Aorta (tissue), 4 donors: Measurements from ENCODE around the gene CLEC4G. TPM values are rescaled to one million over a fixed set of nuclear protein-coding genes. Genes with fewer than 3 reads are reported as not detected.

Experiments used
- polyA plus RNA-seq, 2 donors: library from polyadenylated mRNA; stranded (reverse); fragments of 200-250 nt; gene quantifications; one replicate each; pipeline ENCODE4 v1.2.3, GENCODE V29; 2013
- total RNA-seq, 2 donors: library from RNA; stranded (reverse); fragmentation: NEBNext Ultra II Directional; extraction: Animal tissue kit (Norgen Biotek cat#: 25700); gene quantifications; one replicate each; pipeline ENCODE4 v1.2.1, GENCODE V29; 2021
- donor health status: healthy with polysubstance abuse.
- donor health status: Bipolar disorder and iron deficiency.
- donor health status: DM: no; HTN: no; CAD: no.
- donor health status: DM: yes; HTN: yes; CAD: no.

Gene CLEC4G
- total and polyA plus RNA-seq, 4 donors, result 2.3 to 26.8 (median 2.8) TPM; not detected in 1

Other genes with a start within 250 kb of the CLEC4G start
- gene PEX11G, start 243.1 kb downstream of the CLEC4G start, total RNA-seq, result 1 to 10 TPM; 1.9 TPM
- gene PEX11G, start 243.1 kb downstream of the CLEC4G start, polyA plus RNA-seq, result 1 to 10 TPM; 4.0 to 5.3 TPM
- gene ZNF358, start 216.0 kb downstream of the CLEC4G start, total RNA-seq, result 10 to 100 TPM; 52.0 to 61.1 TPM
- 100 to 1,000 TPM in 1 of 2 donors, 10 to 100 TPM in 1; 49.1 to 119 TPM for gene ZNF358, start 216.0 kb downstream of the CLEC4G start, polyA plus RNA-seq
- gene MCOLN1, start 209.5 kb downstream of the CLEC4G start, total RNA-seq, result 10 to 100 TPM; 21.2 to 36.0 TPM
- gene MCOLN1, start 209.5 kb downstream of the CLEC4G start, polyA plus RNA-seq, result 10 to 100 TPM; 14.5 to 34.6 TPM
- 100 to 1,000 TPM in 1 of 2 donors, 10 to 100 TPM in 1; 90.3 to 136 TPM for gene PNPLA6, start 196.4 kb downstream of the CLEC4G start, total RNA-seq
- 10 to 100 TPM; 25.0 to 92.3 TPM for gene PNPLA6, start 196.4 kb downstream of the CLEC4G start, polyA plus RNA-seq
- gene CAMSAP3, start 136.2 kb downstream of the CLEC4G start, total RNA-seq, result not detected
- gene CAMSAP3, start 136.2 kb downstream of the CLEC4G start, polyA plus RNA-seq, result 1 to 10 TPM in 1 of 2 donors, under 1 TPM in 1; 0.05 to 5.0 TPM
- gene XAB2, start 102.6 kb downstream of the CLEC4G start, total RNA-seq, result 10 to 100 TPM; 25.4 to 34.1 TPM
- gene XAB2, start 102.6 kb downstream of the CLEC4G start, polyA plus RNA-seq, result 10 to 100 TPM; 17.0 to 93.8 TPM
- gene PET100, start 102.3 kb downstream of the CLEC4G start, total RNA-seq, result 10 to 100 TPM; 81.2 to 95.7 TPM
- 10 to 100 TPM; 67.6 to 96.4 TPM for gene PET100, start 102.3 kb downstream of the CLEC4G start, polyA plus RNA-seq
- not detected for gene PCP2, start 98.4 kb downstream of the CLEC4G start, total RNA-seq
- not detected for gene PCP2, start 98.4 kb downstream of the CLEC4G start, polyA plus RNA-seq
- gene STXBP2, start 95.0 kb downstream of the CLEC4G start, total RNA-seq, result 10 to 100 TPM; 30.3 to 35.4 TPM
- gene STXBP2, start 95.0 kb downstream of the CLEC4G start, polyA plus RNA-seq, result 10 to 100 TPM; 11.4 to 27.4 TPM
- not detected for gene RETN, start 63.1 kb downstream of the CLEC4G start, total RNA-seq
- 1 to 10 TPM in 1 of 2 donors, not detected in 1; 2.6 TPM for gene RETN, start 63.1 kb downstream of the CLEC4G start, polyA plus RNA-seq
- gene MCEMP1, start 55.0 kb downstream of the CLEC4G start, total RNA-seq, result 1 to 10 TPM in 1 of 2 donors, under 1 TPM in 1; 0.63 to 4.3 TPM
- 1 to 10 TPM in 1 of 2 donors, under 1 TPM in 1; 0.10 to 8.3 TPM for gene MCEMP1, start 55.0 kb downstream of the CLEC4G start, polyA plus RNA-seq
- 10 to 100 TPM; 54.0 to 60.1 TPM for gene TRAPPC5, start 51.3 kb downstream of the CLEC4G start, total RNA-seq
- gene TRAPPC5, start 51.3 kb downstream of the CLEC4G start, polyA plus RNA-seq, result 10 to 100 TPM; 26.8 to 79.6 TPM
- 1 to 10 TPM in 1 of 2 donors, under 1 TPM in 1; 0.36 to 2.9 TPM for gene FCER2, start 30.0 kb downstream of the CLEC4G start, total RNA-seq
- not detected for gene FCER2, start 30.0 kb downstream of the CLEC4G start, polyA plus RNA-seq
- gene CD209, start 15.4 kb upstream of the CLEC4G start, total RNA-seq, result 10 to 100 TPM; 19.2 to 63.9 TPM
- 1 to 10 TPM; 1.0 to 3.1 TPM for gene CD209, start 15.4 kb upstream of the CLEC4G start, polyA plus RNA-seq
- gene CLEC4M, start 31.1 kb upstream of the CLEC4G start, total RNA-seq, result not detected
- gene CLEC4M, start 31.1 kb upstream of the CLEC4G start, polyA plus RNA-seq, result under 1 TPM in 1 of 2 donors, not detected in 1; 0.50 TPM
- 10 to 100 TPM; 13.0 to 13.4 TPM for gene EVI5L, start 98.1 kb upstream of the CLEC4G start, total RNA-seq
- 10 to 100 TPM in 1 of 2 donors, 1 to 10 TPM in 1; 4.3 to 11.9 TPM for gene EVI5L, start 98.1 kb upstream of the CLEC4G start, polyA plus RNA-seq
- gene PRR36, start 142.3 kb upstream of the CLEC4G start, total RNA-seq, result under 1 TPM in 1 of 2 donors, not detected in 1; 0.09 TPM
- gene PRR36, start 142.3 kb upstream of the CLEC4G start, polyA plus RNA-seq, result under 1 TPM in 1 of 2 donors, not detected in 1; 0.13 TPM
- under 1 TPM in 1 of 2 donors, not detected in 1; 0.60 TPM for gene LRRC8E, start 156.4 kb upstream of the CLEC4G start, total RNA-seq
- not detected for gene LRRC8E, start 156.4 kb upstream of the CLEC4G start, polyA plus RNA-seq
- gene MAP2K7, start 171.8 kb upstream of the CLEC4G start, total RNA-seq, result 10 to 100 TPM; 26.6 to 34.3 TPM
- gene MAP2K7, start 171.8 kb upstream of the CLEC4G start, polyA plus RNA-seq, result 10 to 100 TPM; 14.7 to 23.3 TPM
- under 1 TPM in 1 of 2 donors, not detected in 1; 0.84 TPM for gene TGFBR3L, start 182.7 kb upstream of the CLEC4G start, total RNA-seq
- 1 to 10 TPM in 1 of 2 donors, not detected in 1; 1.5 TPM for gene TGFBR3L, start 182.7 kb upstream of the CLEC4G start, polyA plus RNA-seq
- gene SNAPC2, start 188.2 kb upstream of the CLEC4G start, total RNA-seq, result 10 to 100 TPM; 20.0 to 26.6 TPM
- 10 to 100 TPM; 12.0 to 22.6 TPM for gene SNAPC2, start 188.2 kb upstream of the CLEC4G start, polyA plus RNA-seq
- gene CTXN1, start 194.0 kb upstream of the CLEC4G start, total RNA-seq, result 1 to 10 TPM; 1.9 to 2.5 TPM
- under 1 TPM in 1 of 2 donors, not detected in 1; 0.51 TPM for gene CTXN1, start 194.0 kb upstream of the CLEC4G start, polyA plus RNA-seq
- 10 to 100 TPM; 44.5 to 53.5 TPM for gene TIMM44, start 211.6 kb upstream of the CLEC4G start, total RNA-seq
- 100 to 1,000 TPM in 1 of 2 donors, 10 to 100 TPM in 1; 26.4 to 126 TPM for gene TIMM44, start 211.6 kb upstream of the CLEC4G start, polyA plus RNA-seq